GM18507 (cell line): ENCODE data around the gene EML1.

Experiments used
- DNase-seq: peaks from one replicate; pipeline ENCODE4 v3.0.0; 2011; ENCODE audit warnings: low read depth; ENCODE audit not compliant: insufficient read length; ENCODE audit errors: extremely low spot score
- FAIRE-seq: peaks from 2 replicates; lab custom pipeline; 2011; peaks lifted over from hg19 to GRCh38; lab: Jason Lieb, UNC

The EML1 gene

DNA sequence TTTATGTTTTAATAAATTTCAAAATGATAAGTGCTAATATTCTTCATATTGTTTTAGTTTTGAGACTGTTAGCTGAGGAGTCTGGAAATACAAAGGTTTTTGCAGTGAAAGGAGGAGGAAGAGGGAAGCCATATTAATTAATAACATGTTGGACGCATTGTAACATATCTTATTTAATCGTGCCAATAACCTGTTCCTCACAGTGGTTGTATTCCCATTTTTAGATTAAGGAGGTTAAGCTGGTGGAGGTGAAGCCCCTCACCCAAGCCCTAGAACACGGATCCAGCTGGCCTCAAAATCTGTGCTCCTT is 92.4 kb downstream of the EML1 start:
- FAIRE-seq, result no peak

GRCh38 chr14:99887407-99887806 is 94.2 kb downstream of the EML1 start:
- DNase-seq (no peak), FAIRE-seq (no peak)

More for the DNA sequence above, 92.4 kb downstream of the EML1 start:
- no peak for DNase-seq

DNA sequence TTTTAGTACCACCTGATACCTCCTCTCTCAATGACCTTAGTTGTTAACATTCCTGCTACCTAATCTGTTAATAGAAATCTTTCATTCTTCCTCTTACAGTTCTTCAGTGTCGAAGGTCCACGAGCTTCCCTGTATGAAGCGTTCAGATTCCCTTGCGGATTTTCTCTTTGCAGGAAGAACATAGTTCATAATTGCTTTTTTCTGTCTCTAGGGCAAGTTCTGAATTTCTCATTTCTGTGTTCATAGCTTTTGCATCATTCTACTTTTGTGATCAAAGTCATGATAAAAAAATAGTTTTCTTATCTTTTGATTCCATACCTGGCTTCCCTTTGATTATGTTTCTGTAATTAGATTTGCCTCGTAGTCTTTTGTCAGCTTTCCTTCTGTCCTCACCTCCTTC is 94.9 kb downstream of the EML1 start:
- FAIRE-seq, result no peak
- DNase-seq, result no peak

- DNase-seq (no peak), FAIRE-seq (no peak)
Observed at GRCh38 chr14:99889268-99889667, 96.1 kb downstream of the EML1 start.

GRCh38 chr14:99891266-99891665 is 98.1 kb downstream of the EML1 start:
- DNase-seq (no peak), FAIRE-seq (no peak)

DNA sequence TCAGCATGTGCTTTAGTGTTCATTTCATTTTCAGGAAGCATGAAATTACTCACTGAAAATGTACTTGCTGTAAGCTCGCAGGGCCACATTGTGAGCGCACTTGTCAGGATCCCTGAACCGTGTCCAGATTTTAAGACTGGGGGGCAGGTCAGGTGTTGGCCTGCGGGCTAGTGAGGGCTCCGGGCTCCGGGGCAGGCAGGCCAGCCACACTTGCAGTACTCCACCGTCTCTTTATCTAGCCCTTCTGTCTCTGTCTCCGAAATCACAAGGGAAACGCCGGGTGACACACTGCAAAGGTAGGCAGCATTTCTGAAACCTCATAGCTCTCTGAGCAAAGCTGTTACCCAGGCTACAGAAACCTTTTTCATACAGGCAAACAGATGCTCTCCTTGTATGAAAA is 98.7 kb downstream of the EML1 start:
- DNase-seq, result no peak
- FAIRE-seq, result no peak

DNA sequence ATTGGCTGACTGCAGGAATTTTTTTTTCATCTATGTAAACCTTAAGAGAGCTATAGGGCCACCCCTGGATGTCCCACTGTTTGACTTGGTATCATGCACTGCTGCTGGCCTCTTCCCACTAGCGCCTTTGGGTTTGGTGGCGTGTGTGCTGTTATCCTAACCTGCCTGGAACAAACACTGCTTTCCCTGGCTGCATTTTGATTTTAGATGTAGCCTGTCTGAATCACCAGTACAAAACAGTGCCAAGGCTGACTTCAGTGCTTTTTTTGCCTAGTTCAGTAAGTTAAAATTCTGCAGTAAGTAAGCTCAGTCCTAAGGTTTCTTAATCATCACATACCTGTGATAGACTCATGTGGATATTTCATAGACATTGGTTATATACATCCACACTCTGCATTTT is 99.2 kb downstream of the EML1 start:
- no peak for DNase-seq
- no peak for FAIRE-seq

GRCh38 chr14:99896361-99896760 is 103.1 kb downstream of the EML1 start:
- FAIRE-seq, result no peak

GRCh38 chr14:99899578-99900178 is 106.5 kb downstream of the EML1 start:
- DNase-seq (no peak), FAIRE-seq (peak; percentile 47)

More at GRCh38 chr14:99896361-99896760, 103.1 kb downstream of the EML1 start:
- no peak for DNase-seq

DNA sequence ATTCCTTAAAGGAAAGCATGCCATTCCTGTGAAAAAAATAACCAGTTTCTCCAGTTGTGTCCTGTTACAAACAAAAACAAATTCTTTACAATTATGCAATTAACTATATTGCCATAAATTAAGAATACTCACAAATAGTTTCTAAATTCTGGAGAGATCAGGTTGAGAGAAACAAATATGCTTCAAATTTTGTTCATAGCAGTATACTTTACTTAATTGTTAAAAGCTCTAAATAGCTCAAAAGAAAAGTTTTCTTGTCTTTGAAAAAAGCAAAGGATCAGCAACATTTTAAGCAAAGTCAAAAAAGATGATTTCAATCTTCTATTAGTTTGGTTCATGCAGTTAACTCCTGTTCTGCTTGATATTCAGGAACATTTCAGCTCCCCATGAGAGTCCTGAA is 109.7 kb downstream of the EML1 start:
- FAIRE-seq, result no peak
- no peak for DNase-seq

GRCh38 chr14:99904506-99904905 is 111.3 kb downstream of the EML1 start:
- FAIRE-seq (no peak), DNase-seq (no peak)

DNA sequence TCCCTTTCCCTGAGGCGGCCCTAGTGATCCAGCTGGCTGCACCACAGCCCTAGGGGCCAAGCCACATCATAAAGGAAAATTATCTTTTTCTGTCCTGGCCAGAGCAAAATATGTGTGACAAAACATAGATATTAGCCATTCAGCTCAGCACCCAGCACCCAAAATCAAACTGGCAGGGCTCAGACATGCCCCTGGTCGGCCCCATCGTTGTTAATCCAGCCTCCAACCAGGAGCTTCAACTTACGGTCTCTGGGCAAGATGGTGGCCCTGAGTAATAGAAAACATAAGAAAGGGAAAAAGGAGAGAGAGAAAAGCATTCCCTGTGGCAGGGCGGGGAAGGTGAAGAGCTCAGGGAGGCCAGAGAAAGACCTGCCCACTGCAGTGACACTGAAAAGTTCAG is 111.9 kb downstream of the EML1 start:
- no peak for FAIRE-seq

DNA sequence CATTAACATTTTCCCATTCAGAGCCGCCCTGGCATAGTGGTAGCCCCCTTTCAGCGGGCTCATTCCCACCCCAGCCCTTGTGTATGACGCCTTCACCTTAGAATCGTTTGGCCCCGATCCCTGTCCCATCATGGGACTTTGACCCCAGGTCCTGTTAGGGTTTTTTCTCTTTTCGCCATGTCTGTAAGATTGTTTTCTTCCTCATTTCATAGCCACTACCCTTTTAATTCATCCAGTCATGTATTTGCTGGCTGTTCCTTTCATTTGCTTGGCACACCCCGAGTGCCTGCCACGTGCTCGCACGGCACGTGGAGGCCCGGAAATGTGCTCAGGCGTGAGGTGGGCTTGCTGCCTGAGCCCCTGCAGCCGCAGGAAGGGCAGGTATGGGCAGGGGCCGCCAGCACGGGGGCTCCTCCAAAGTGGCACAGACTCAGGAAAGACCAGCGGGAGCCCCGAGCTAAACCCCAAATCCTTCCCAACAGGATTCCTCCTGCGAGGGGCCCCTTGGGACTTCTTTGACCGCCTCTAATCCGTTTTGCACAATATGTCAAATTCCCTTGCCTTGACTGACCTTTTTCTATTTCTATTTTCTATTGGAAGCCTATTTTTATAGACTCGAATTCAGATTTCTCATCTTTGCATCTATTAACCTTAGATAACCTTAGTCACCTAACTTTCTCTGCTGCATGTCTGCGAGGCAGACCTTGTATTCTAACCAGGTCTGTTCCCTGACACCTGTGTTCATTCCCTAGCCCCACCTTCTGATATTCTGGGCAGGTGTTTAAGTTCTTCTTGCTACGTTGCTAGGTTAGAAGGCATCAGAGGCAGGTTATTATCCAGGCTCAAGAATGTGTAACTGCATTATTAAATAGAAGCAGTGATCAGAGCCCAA is 114.8 kb downstream of the EML1 start:
- no peak for DNase-seq
- FAIRE-seq, result no peak

More for the DNA sequence above, 111.9 kb downstream of the EML1 start:
- DNase-seq, result no peak

- DNase-seq, result no peak
- FAIRE-seq, result no peak
Observed at GRCh38 chr14:99908653-99909250, 115.5 kb downstream of the EML1 start.

GRCh38 chr14:99909513-99910064 is 116.4 kb downstream of the EML1 start:
- no peak for DNase-seq
- no peak for FAIRE-seq

- FAIRE-seq, result no peak
- no peak for DNase-seq
Observed at GRCh38 chr14:99910337-99911309, 117.4 kb downstream of the EML1 start.

GRCh38 chr14:99915305-99916090 is 122.3 kb downstream of the EML1 start:
- DNase-seq (no peak), FAIRE-seq (no peak)

GRCh38 chr14:99916091-99916383 is 122.8 kb downstream of the EML1 start:
- FAIRE-seq, result no peak
- DNase-seq, result no peak

GRCh38 chr14:99918781-99919180 is 125.6 kb downstream of the EML1 start:
- DNase-seq (no peak), FAIRE-seq (no peak)
